K562 (cell line): Measurements from ENCODE around the gene MN1.

Experiments used
- DACH1 ChIP-seq: fragments of 450-650 bp; IDR thresholded peaks from 2 replicates; pipeline ENCODE4 v1.6.1; 2018; ENCODE audit not compliant: partially characterized antibody
- EP300 ChIP-seq: IDR thresholded peaks from 2 replicates; pipeline ENCODE4 v1.6.1; 2012; ENCODE audit warnings: low read length, improper control_type of control experiment
- ESRRA ChIP-seq: fragments of 450-650 bp; IDR thresholded peaks from 2 replicates; pipeline ENCODE4 v1.6.1; 2014; ENCODE audit warnings: low read depth, mild to moderate bottlenecking, moderate library complexity, borderline replicate concordance
- POLR2A ChIP-seq: fragments of 450-650 bp; conservative IDR thresholded peaks from 2 replicates; pipeline ENCODE4 v1.6.1; 2016
- RAD21 ChIP-seq, 2 experiments: fragments of 250-450 bp in 1 of 2; fragments of 450-650 bp in 1 of 2; sonication (Bioruptor Pico) in 1 of 2; formaldehyde crosslinking in 1 of 2; IDR thresholded peaks in 1 of 2; conservative IDR thresholded peaks in 1 of 2; 2 replicates each; pipeline versions ENCODE4 v1.4.0 to v1.8.0; 2020 to 2022; ENCODE audit warnings: mild to moderate bottlenecking in 2 of 2, moderate library complexity in 1 of 2
- ZNF780A ChIP-seq: fragments of 250-450 bp; sonication (Bioruptor Pico); IDR thresholded peaks from 2 replicates; pipeline ENCODE4 v1.5.0; 2021; ENCODE audit warnings: mild to moderate bottlenecking
- TF ChIP-seq, protein P1 (sequence below): sonication (generic); formaldehyde crosslinking; IDR thresholded peaks from 2 replicates; pipeline ENCODE4 v1.8.1; 2023; ENCODE audit warnings: mild to moderate bottlenecking, missing genetic modification reagents, moderate library complexity
- TF ChIP-seq, protein P2 (sequence below): IDR thresholded peaks from 2 replicates; pipeline ENCODE4 v1.6.1; 2011; ENCODE audit warnings: borderline replicate concordance, low read depth, mild to moderate bottlenecking, moderate library complexity, low read length; ENCODE audit not compliant: insufficient read depth, poor library complexity, severe bottlenecking
- TF ChIP-seq, protein P3 (sequence below): sonication (generic); formaldehyde crosslinking; IDR thresholded peaks from 2 replicates; pipeline ENCODE4 v1.8.1; 2023; ENCODE audit warnings: mild to moderate bottlenecking, missing genetic modification reagents
- TF ChIP-seq, protein P4 (sequence below), 2 experiments: fragments of 450-650 bp in 1 of 2; sonication (generic) in 1 of 2; formaldehyde crosslinking in 1 of 2; IDR thresholded peaks in 1 of 2; conservative IDR thresholded peaks in 1 of 2; 2 replicates each; pipeline versions ENCODE4 v1.6.1 to v1.8.1; 2016 to 2023; ENCODE audit warnings: mild to moderate bottlenecking in 2 of 2, moderate library complexity in 2 of 2, inconsistent platforms in 1 of 2, missing genetic modification reagents in 1 of 2

DNA sequence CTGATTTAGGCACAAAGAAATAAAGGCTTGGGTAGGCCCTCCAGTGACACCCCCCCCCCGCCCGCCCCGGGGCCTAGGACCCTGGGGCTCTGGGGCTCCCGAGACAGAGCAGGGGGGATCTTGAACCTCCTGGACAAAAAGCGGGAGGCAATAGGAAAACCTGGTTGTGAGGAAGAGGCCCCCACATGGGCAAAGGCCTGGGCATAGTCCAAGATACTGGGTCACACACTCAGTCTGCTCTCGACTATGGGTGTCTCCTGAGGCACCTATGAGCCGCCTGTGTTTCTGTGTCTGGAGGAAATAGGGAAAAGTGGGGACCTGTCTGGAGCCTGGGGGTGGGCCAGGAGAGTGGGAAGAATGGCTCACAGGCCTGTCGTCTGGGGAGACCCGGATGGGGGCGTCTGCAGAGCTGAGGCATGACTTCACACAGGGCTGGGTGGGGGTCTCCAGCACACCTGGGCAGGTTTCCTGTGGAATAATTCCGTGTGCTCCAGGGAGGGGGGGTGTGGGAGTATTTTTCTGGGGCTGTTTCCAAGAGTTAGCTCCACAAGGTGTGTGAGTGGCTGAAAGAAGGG lies 2.4 kb upstream of the MN1 start:
- TF ChIP-seq RAD21 (CRISPR knock-in tag; conservative IDR thresholded peaks at IDR 0.05 in 1 of 2, IDR thresholded peaks at IDR 0.05 in 1 of 2) (no peak), ZNF780A (CRISPR knock-in tag) (no peak), ESRRA (no peak), EP300 (no peak), POLR2A (no peak), DACH1 (no peak)
- TF ChIP-seq, protein P1, sequence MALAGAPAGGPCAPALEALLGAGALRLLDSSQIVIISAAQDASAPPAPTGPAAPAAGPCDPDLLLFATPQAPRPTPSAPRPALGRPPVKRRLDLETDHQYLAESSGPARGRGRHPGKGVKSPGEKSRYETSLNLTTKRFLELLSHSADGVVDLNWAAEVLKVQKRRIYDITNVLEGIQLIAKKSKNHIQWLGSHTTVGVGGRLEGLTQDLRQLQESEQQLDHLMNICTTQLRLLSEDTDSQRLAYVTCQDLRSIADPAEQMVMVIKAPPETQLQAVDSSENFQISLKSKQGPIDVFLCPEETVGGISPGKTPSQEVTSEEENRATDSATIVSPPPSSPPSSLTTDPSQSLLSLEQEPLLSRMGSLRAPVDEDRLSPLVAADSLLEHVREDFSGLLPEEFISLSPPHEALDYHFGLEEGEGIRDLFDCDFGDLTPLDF (CRISPR knock-in tag): no peak
- TF ChIP-seq, protein P2, sequence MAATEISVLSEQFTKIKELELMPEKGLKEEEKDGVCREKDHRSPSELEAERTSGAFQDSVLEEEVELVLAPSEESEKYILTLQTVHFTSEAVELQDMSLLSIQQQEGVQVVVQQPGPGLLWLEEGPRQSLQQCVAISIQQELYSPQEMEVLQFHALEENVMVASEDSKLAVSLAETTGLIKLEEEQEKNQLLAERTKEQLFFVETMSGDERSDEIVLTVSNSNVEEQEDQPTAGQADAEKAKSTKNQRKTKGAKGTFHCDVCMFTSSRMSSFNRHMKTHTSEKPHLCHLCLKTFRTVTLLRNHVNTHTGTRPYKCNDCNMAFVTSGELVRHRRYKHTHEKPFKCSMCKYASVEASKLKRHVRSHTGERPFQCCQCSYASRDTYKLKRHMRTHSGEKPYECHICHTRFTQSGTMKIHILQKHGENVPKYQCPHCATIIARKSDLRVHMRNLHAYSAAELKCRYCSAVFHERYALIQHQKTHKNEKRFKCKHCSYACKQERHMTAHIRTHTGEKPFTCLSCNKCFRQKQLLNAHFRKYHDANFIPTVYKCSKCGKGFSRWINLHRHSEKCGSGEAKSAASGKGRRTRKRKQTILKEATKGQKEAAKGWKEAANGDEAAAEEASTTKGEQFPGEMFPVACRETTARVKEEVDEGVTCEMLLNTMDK: no peak
- TF ChIP-seq, protein P3, sequence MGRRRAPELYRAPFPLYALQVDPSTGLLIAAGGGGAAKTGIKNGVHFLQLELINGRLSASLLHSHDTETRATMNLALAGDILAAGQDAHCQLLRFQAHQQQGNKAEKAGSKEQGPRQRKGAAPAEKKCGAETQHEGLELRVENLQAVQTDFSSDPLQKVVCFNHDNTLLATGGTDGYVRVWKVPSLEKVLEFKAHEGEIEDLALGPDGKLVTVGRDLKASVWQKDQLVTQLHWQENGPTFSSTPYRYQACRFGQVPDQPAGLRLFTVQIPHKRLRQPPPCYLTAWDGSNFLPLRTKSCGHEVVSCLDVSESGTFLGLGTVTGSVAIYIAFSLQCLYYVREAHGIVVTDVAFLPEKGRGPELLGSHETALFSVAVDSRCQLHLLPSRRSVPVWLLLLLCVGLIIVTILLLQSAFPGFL (CRISPR knock-in tag): no peak
- TF ChIP-seq, protein P4, sequence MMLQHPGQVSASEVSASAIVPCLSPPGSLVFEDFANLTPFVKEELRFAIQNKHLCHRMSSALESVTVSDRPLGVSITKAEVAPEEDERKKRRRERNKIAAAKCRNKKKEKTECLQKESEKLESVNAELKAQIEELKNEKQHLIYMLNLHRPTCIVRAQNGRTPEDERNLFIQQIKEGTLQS (IDR thresholded peaks at IDR 0.05): no peak
- TF ChIP-seq, protein P4 (CRISPR knock-in tag; conservative IDR thresholded peaks at IDR 0.05): no peak
